DMS53 treated with DMSO at 0.1 percent for 48 hours (cell line): ENCODE measurements around the gene FAM149A.

ENCODE experiments used
- DNase-seq: peaks from one replicate; lab custom pipeline; 2025; ENCODE audit not compliant: unreplicated experiment; lab: John Stamatoyannopoulos, UW

Gene FAM149A

GRCh38 chr4:186158021-186158813 lies 53.7 kb downstream of the FAM149A start:
- DNase-seq: no peak

GRCh38 chr4:186158966-186159365 lies 54.5 kb downstream of the FAM149A start:
- no peak for DNase-seq

DNA sequence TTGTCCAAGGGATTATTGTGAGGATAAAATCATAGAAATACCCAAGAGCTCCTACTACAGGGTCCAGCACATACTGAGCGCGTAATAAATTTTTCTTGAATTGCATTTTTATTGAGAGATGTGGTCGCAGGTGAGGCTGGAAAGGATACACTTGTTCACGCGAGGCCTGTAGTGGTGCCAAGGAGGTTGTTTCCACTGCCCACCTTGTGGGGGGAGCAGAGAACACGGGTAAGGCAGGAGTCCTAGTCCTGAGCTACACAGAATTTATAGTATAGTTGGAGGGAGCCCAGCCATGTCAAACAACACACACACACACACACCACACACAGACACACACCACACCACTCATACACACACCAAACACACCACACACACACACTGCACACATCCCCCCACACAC lies 55.1 kb downstream of the FAM149A start:
- DNase-seq: no peak

DNA sequence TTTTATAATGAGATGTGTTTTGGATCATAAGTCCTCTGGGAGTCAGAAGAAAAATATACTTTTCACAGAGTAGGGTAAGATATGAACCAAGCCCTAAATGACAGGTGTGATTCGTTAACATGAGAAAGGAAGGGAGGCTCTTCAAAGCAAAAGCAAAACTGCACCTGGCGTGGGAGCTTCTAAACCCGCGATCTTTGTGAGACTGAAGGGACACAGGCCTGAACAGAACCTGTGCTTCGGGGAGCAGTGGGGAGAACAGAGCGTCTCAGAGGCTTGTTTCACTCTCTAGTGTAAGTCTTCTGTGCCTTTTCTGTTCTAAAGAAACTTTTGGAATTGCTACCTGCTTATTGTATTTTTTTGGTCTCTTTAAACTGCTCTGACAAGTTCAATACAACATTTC lies 56.6 kb downstream of the FAM149A start:
- DNase-seq: peak; percentile 70

DNA sequence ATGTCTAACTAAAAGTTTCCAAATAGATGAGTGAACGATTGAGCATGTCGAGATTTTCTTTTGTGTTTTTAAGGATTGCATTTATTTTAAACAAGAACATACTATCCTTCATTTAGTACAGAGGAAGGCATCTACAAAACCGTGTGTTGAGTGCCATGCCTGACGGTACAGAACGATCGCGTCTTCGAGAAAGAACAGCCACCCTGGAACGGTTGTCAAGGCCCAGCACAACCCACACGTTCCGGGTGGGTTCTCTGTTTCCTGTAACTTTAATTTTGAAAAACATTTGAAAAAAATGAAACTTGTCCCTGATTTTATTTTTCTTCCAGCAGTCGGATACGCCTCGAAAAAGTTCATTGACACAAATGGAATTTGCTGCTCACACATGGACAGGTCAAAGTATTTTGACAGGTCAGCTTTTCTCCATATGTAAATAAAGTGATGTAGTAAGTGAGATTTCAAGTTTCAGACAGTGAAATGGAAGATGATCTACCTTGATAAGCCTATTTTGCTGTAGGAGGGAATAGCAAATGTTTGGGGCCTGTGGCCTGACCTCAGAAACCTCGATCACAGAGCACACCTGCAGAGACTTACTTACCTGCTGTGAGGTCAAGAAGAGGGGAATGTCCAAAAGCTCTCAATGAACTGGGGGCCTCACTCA lies 62.5 kb downstream of the FAM149A start:
- no peak for DNase-seq

DNA sequence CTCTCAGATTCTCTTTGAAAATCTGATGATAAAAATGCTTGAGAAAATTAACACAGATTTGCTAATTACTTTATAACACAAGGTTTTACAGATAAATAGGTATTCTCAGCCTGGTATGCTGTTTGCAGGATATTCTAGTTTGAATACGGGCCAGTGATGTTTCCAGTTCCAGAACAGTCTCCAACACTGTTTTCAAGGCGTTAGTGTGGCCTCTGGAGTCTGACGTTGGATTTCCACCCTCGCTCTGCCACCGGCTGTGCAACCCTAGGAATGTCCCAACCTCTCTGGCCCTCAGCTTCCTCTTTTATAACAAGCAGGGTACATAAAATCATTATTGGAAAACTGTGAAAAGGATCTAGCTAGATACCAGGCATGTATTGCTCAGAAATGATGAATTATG lies 63.1 kb downstream of the FAM149A start:
- DNase-seq: no peak

- DNase-seq: no peak
These were observed 64.2 kb downstream of the FAM149A start for GRCh38 chr4:186168750-186169149.

GRCh38 chr4:186169333-186169944 lies 64.9 kb downstream of the FAM149A start:
- DNase-seq: no peak

DNA sequence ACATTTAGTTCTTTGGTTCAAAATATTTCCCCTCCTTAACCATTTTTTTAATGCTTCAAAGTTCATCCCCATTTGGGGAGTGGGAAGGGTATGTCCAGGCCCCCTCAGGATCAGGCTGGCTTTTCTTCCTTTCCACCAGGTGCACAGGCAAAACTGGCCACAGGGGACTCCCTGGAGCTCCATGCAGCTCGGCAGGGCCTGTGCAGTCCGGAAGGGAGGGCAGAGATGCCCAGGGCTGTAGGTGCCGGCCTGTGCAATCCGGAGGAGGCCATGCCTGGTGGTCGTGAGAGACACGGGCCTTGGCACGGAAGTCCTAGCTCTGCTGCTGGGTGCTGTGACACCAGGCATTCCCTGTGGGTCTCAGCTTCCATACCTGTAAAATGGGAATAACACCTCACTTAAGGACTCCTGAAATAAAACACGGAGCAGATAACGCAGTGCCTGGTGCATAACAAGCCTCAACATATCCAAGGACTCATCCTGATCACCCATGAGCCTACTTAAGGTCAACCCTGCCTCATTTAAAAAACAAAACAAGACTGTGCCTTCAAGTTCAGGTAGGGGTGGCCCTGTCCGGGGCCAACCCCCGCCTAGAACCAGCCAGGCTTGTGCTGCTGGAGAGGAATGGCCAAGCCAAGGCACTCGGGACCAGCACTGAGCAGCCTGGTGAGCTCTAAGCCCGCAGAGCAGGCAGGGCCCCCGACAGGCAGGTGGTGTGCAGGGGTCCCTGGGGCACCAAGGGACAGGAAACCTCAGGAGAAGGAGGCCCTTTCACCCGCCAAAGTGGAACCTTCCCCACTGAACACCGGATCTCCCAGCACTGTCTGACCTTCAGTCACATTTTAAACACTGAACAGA lies 65.7 kb downstream of the FAM149A start:
- no peak for DNase-seq

GRCh38 chr4:186170966-186171365 lies 66.5 kb downstream of the FAM149A start:
- no peak for DNase-seq

DNA sequence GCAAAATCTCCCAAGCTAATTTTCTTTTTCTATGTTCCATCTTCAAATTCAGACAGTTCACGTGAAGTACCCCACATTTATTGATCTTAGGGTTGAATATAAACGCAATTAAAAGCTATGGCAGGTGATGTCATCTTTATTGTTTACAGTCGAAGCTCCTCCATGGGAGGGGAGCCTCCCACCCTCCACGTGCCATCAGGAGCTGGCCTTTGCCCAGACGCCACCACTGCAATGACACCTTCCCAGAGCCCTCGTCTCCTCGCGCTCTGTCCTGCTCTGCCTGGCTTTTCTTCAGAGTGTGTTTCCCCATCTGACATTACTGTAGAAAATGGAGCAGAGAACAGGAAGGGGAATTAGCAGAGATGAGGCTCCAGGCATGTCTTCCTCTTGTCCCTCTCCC lies 68.0 kb downstream of the FAM149A start:
- no peak for DNase-seq

GRCh38 chr4:186188107-186188506 lies 83.6 kb downstream of the FAM149A start:
- no peak for DNase-seq

- no peak for DNase-seq
These were observed 85.2 kb downstream of the FAM149A start for GRCh38 chr4:186189656-186190055.

GRCh38 chr4:186190581-186191199 lies 86.2 kb downstream of the FAM149A start:
- no peak for DNase-seq

DNA sequence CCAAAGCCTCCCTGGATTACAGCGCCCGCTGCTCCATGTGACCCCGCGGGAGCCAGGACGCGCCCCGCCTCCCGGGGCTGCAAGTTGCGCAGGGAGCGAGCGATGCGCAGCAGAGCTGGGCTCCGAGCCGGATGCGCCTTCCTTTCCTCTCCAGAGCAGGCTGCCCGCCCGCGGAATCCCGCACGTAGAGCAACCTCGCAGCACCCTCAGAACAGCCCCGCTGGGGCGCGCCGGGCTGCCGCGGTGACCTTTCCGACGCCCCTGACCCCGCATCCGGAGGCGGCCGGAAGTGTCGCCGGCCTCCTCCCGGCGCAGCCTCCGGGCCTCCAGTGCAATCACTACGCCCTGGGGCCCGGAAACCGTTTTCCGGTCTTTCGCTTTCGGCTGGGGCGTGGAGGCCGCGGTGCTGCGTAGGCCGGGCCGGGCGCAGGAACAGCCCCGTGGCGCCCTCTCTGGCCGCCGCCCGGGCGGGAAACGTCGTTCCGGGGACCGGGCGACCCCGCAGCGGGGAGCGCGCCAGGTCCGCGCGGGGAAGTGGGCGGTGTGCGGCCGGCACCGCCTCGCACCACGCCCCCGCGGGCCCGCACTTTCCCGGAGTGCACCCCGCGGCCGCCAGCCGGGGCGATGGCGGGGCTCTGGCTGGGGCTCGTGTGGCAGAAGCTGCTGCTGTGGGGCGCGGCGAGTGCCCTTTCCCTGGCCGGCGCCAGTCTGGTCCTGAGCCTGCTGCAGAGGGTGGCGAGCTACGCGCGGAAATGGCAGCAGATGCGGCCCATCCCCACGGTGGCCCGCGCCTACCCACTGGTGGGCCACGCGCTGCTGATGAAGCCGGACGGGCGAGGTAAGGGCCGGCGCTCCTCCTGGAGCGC lies 86.9 kb downstream of the FAM149A start, which contains the start of gene CYP4V2:
Gene CYP4V2, plus strand, starts transcription at position 368 of the 866 bp plus-strand sequence. Its CDS starts 257 bp downstream, at position 625.
- DNase-seq: peak; percentile 53

DNA sequence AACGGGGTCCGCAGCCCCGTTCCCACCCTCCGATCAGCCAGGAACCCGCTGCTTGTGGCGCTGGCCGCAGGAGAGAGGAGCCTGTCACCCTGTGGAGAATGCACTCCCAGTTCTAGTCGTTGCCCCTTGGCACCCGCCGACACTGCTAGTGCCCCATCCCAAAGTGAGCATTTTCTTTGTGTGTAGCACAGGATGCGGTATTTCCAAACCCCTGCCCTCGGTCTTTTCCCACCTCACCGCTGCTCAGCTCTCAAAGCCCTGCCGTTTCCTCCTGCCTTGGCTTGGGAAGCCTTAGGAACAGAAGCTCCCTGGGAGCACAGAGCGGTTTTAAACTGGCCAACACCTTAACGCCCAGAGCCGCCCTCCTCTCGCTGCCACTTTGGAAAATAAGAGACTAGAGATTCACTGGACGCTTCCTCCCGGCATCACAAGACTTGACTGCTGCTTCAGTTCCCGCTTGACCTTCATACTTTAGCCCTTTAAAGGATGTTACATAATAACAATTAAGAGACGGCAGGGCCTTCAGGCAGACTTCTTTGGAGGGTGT lies 87.6 kb downstream of the FAM149A start:
- DNase-seq: no peak

- no peak for DNase-seq
These were observed 89.3 kb downstream of the FAM149A start for GRCh38 chr4:186193851-186194250.

- DNase-seq: no peak
These were observed 91.6 kb downstream of the FAM149A start for GRCh38 chr4:186196063-186196462.

DNA sequence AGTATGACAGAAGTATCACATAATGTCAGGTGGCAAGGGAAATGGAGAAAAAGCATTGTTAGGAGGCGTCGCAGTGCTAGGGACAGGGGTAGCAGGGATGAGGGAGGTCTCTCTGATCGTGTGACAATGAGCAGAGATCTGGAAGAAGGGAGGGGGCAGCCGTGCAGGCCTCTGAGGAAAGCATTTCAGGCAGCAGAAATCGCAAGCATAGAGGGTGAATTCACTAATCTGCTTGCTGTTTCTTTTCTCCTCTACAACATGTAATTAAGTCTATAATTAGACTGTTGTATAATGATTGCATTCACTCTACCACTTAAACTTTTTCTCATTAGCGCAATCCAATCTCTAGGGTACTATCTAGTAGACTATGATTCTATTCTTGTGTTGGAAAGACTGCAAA lies 96.0 kb downstream of the FAM149A start:
- no peak for DNase-seq
